HEK293T (cell line): ENCODE data around the gene TIGD6.

ENCODE experiments used
- FOXK2 ChIP-seq: fragments of 450-650 bp; IDR thresholded peaks from 2 replicates; pipeline ENCODE4 v1.6.1; 2016; ENCODE audit warnings: mild to moderate bottlenecking
- FOXM1 ChIP-seq: fragments of 450-650 bp; IDR thresholded peaks from 2 replicates; pipeline ENCODE4 v1.6.1; 2017; ENCODE audit warnings: mild to moderate bottlenecking, borderline replicate concordance
- SP1 ChIP-seq: fragments of 450-650 bp; IDR thresholded peaks from 2 replicates; pipeline ENCODE4 v1.6.1; 2017
- SUZ12 ChIP-seq: fragments of 450-650 bp; IDR thresholded peaks from 2 replicates; pipeline ENCODE4 v1.6.1; 2016; ENCODE audit warnings: mild to moderate bottlenecking
- TARDBP ChIP-seq: fragments of 450-650 bp; IDR thresholded peaks from 2 replicates; pipeline ENCODE4 v1.6.1; 2016
- ZNF384 ChIP-seq: fragments of 450-650 bp; IDR thresholded peaks from 2 replicates; pipeline ENCODE4 v1.6.1; 2016
- TF ChIP-seq, protein P1 (sequence below): fragments of 450-650 bp; IDR thresholded peaks from 2 replicates; pipeline ENCODE4 v1.6.1; 2016

DNA sequence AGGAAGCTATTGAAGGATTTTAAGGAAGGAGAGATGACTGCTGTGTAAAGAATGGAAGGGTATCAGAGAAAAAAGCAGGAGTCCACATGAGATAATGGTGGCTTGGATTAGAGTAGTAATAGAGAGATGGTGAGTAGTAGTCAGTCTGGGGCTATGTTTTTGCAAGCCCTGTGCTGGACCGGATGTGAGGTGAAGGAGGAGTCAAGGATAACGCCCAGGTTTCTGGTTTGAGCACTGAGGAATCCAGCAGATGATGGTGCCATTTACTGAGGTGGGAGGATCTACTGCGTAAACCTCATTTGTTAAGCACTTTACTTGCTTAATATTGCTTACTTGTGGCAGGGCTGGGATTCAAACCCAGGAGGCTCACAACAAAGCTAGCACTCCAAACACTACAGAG lies 1.1 kb downstream of the TIGD6 start:
- no peak for TF ChIP-seq FOXM1
- no peak for TF ChIP-seq SUZ12
- no peak for TF ChIP-seq FOXK2
- TF ChIP-seq ZNF384, result no peak
- TF ChIP-seq SP1, result no peak
- TF ChIP-seq, protein P1, sequence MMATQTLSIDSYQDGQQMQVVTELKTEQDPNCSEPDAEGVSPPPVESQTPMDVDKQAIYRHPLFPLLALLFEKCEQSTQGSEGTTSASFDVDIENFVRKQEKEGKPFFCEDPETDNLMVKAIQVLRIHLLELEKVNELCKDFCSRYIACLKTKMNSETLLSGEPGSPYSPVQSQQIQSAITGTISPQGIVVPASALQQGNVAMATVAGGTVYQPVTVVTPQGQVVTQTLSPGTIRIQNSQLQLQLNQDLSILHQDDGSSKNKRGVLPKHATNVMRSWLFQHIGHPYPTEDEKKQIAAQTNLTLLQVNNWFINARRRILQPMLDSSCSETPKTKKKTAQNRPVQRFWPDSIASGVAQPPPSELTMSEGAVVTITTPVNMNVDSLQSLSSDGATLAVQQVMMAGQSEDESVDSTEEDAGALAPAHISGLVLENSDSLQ, result no peak
- no peak for TF ChIP-seq TARDBP
